GM04504 (cell line): ENCODE results near the gene MARCHF9.
"Not testable (repeated sequence)": the region's sequence is repeated elsewhere in the genome, so short reads cannot be mapped to it uniquely, and the experiment has no call there.

ENCODE experiments used
- DNase-seq: peaks from one replicate; pipeline ENCODE4 v3.0.0-alpha.2; 2012; ENCODE audit warnings: low read depth

MARCHF9 gene

GRCh38 chr12:57769594-57769993 is 14.7 kb downstream of the MARCHF9 start:
- no peak for DNase-seq

GRCh38 chr12:57770734-57771133 is 15.8 kb downstream of the MARCHF9 start:
- no peak for DNase-seq

GRCh38 chr12:57771236-57771872 is 16.5 kb downstream of the MARCHF9 start:
- DNase-seq = peak; percentile 76

- DNase-seq = peak; percentile 94
Measured at GRCh38 chr12:57771873-57772428, 17.0 kb downstream of the MARCHF9 start, which contains the start of gene METTL1. Gene METTL1 (minus strand): TSS chr12:57772105. CDS start chr12:57772083, 22 bp downstream.

- DNase-seq = no peak
Measured at GRCh38 chr12:57772429-57773322, 17.8 kb downstream of the MARCHF9 start, which contains the start of gene EEF1AKMT3. Gene EEF1AKMT3 (plus strand): TSS chr12:57772614. CDS start chr12:57772725, 111 bp downstream.

GRCh38 chr12:57774634-57775033 is 19.7 kb downstream of the MARCHF9 start:
- DNase-seq = not testable (repeated sequence)

GRCh38 chr12:57775044-57775443 is 20.1 kb downstream of the MARCHF9 start:
- no peak for DNase-seq

- DNase-seq = no peak
Measured at GRCh38 chr12:57775563-57776246, 20.8 kb downstream of the MARCHF9 start.

GRCh38 chr12:57776247-57776587 is 21.3 kb downstream of the MARCHF9 start:
- DNase-seq = no peak

GRCh38 chr12:57777367-57777766 is 22.5 kb downstream of the MARCHF9 start:
- DNase-seq = no peak

GRCh38 chr12:57777911-57778310 is 23.0 kb downstream of the MARCHF9 start:
- no peak for DNase-seq

GRCh38 chr12:57779736-57780135 is 24.8 kb downstream of the MARCHF9 start:
- no peak for DNase-seq

- no peak for DNase-seq
Measured at GRCh38 chr12:57780284-57780897, 25.5 kb downstream of the MARCHF9 start.

GRCh38 chr12:57781244-57781643 is 26.3 kb downstream of the MARCHF9 start:
- DNase-seq = no peak

- DNase-seq = no peak
Measured at GRCh38 chr12:57781801-57782200, 26.9 kb downstream of the MARCHF9 start.

- no peak for DNase-seq
Measured at GRCh38 chr12:57782243-57782607, 27.3 kb downstream of the MARCHF9 start.

GRCh38 chr12:57782608-57783465 is 27.9 kb downstream of the MARCHF9 start, which contains the start of gene TSFM:
Gene TSFM (plus strand): TSS chr12:57782787. CDS start chr12:57782802, 15 bp downstream.
- peak; percentile 89 for DNase-seq

- no peak for DNase-seq
Measured at GRCh38 chr12:57783466-57783801, 28.5 kb downstream of the MARCHF9 start.

- DNase-seq = no peak
Measured at GRCh38 chr12:57783861-57784260, 29.0 kb downstream of the MARCHF9 start.

- DNase-seq = peak; percentile 52
Measured at GRCh38 chr12:57793920-57794319, 39.0 kb downstream of the MARCHF9 start.

- DNase-seq = no peak
Measured at GRCh38 chr12:57795354-57795753, 40.5 kb downstream of the MARCHF9 start.
